Endothelial cell of umbilical vein (primary cell): ENCODE data around the gene PPP1R3F. TPM values are rescaled to one million over a fixed set of nuclear protein-coding genes. Genes with fewer than 3 reads are reported as not detected.

Experiments used
- BruUV-seq: library from RNA; stranded (reverse); fragments of 400-500 nt; replicated peaks from 2 replicates; lab custom pipeline; 2021; lab: Mats Ljungman, UMichigan
- CTCF ChIA-PET: fragments of 300-600, 350-600 bp; sonication (Branson Sonifier 250); formaldehyde crosslinking; loops from one replicate; lab custom pipeline; 2021; ENCODE audit warnings: antibody characterized with exemption, inconsistent platforms; lab: Charles Lee
- POLR2A ChIA-PET: fragments of 300-600, 350-600 bp; sonication (Branson Sonifier 250); formaldehyde crosslinking; loops from one replicate; lab custom pipeline; 2021; ENCODE audit warnings: antibody characterized with exemption, inconsistent platforms; lab: Charles Lee
- DNase-seq: peaks from one replicate; pipeline ENCODE4 v3.0.0-alpha.2; 2011; ENCODE audit warnings: low read depth, low spot score
- FAIRE-seq: peaks from 2 replicates; lab custom pipeline; 2011; peaks lifted over from hg19 to GRCh38; lab: Jason Lieb, UNC
- H2AFZ ChIP-seq: 2 replicates; pipeline ENCODE4 v1.6.0; 2012; ENCODE audit warnings: low read depth, low read length, control low read depth, inconsistent platforms
- H3K27ac ChIP-seq: 2 replicates; pipeline ENCODE4 v1.5.1; 2011; ENCODE audit warnings: low read depth, mild to moderate bottlenecking, control low read depth, low read length, moderate library complexity; ENCODE audit not compliant: insufficient read depth
- H3K27me3 ChIP-seq, 2 experiments: 2 replicates each; pipeline versions ENCODE4 v1.6.0 to v1.6.1; 2011; ENCODE audit warnings: low read length in 2 of 2, mixed read lengths in 1 of 2; ENCODE audit not compliant: control insufficient read depth in 2 of 2, insufficient read depth in 2 of 2
- H3K36me3 ChIP-seq, 2 experiments: 2 replicates in 1 of 2; 3 replicates in 1 of 2; pipeline ENCODE4 v1.5.1; 2011; ENCODE audit warnings: low read length in 2 of 2, mild to moderate bottlenecking in 1 of 2, moderate library complexity in 1 of 2; ENCODE audit not compliant: control insufficient read depth in 2 of 2, insufficient read depth in 2 of 2; ENCODE audit errors: extremely low read depth in 1 of 2
- H3K4me1 ChIP-seq: 3 replicates; pipeline ENCODE4 v1.5.1; 2011; ENCODE audit warnings: mild to moderate bottlenecking, low read length; ENCODE audit not compliant: control insufficient read depth, insufficient read depth; ENCODE audit errors: extremely low read depth
- H3K4me2 ChIP-seq: 2 replicates; pipeline ENCODE4 v1.6.1; 2011; ENCODE audit warnings: low read length, control low read depth, mixed read lengths; ENCODE audit not compliant: insufficient read depth
- H3K4me3 ChIP-seq, 3 experiments: fragments of 200-600 bp in 1 of 3; sonication (generic), shearing (Covaris generic) in 1 of 3; replicated peaks in 1 of 3; 2 replicates each; pipeline ENCODE4 v1.5.1; 2011 to 2016; ENCODE audit warnings: control low read depth in 3 of 3, low read length in 3 of 3, mild to moderate bottlenecking in 2 of 3, inconsistent platforms in 1 of 3, low read depth in 1 of 3, moderate library complexity in 1 of 3; ENCODE audit not compliant: insufficient read depth in 1 of 3
- H3K79me2 ChIP-seq: 2 replicates; pipeline ENCODE4 v1.6.0; 2012; ENCODE audit warnings: low read length, inconsistent platforms; ENCODE audit not compliant: control insufficient read depth, insufficient read depth
- H3K9ac ChIP-seq: replicated peaks from 2 replicates; pipeline ENCODE3; 2011; ENCODE audit warnings: low read length, control low read depth; ENCODE audit not compliant: insufficient read depth; ENCODE audit errors: extremely low read depth
- H3K9me1 ChIP-seq: replicated peaks from 3 replicates; pipeline ENCODE4 v1.6.0; 2011; ENCODE audit warnings: mild to moderate bottlenecking, low read length; ENCODE audit not compliant: control insufficient read depth, insufficient read depth; ENCODE audit errors: extremely low read depth
- H3K9me3 ChIP-seq: replicated peaks from 2 replicates; pipeline ENCODE4 v1.5.1; 2012; ENCODE audit warnings: low read length, inconsistent platforms; ENCODE audit not compliant: control insufficient read depth, insufficient read depth
- H4K20me1 ChIP-seq: replicated peaks from 2 replicates; pipeline ENCODE3; 2011; ENCODE audit warnings: mild to moderate bottlenecking, low read length; ENCODE audit not compliant: control insufficient read depth, insufficient read depth; ENCODE audit errors: extremely low read depth
- CTCF ChIP-seq, 2 donors: IDR thresholded peaks; 1 replicate in 1 of 2; 2 replicates in 1 of 2; pipeline ENCODE4 v1.5.1; 2011; ENCODE audit warnings: low read length in 2 of 2, mild to moderate bottlenecking in 2 of 2, moderate library complexity in 2 of 2, control low read depth in 1 of 2, inconsistent platforms in 1 of 2, low read depth in 1 of 2; ENCODE audit not compliant: insufficient read depth in 1 of 2; ENCODE audit errors: extremely low read depth in 1 of 2
- EZH2 ChIP-seq: IDR thresholded peaks from 2 replicates; pipeline ENCODE4 v1.6.1; 2012; ENCODE audit warnings: borderline replicate concordance, low read depth, mild to moderate bottlenecking, moderate library complexity, low read length, inconsistent platforms; ENCODE audit not compliant: severe bottlenecking
- FOS ChIP-seq: IDR thresholded peaks from 2 replicates; pipeline ENCODE4 v1.6.1; 2011; ENCODE audit warnings: mild to moderate bottlenecking, low read length, moderate library complexity, borderline replicate concordance; ENCODE audit not compliant: insufficient read depth
- GATA2 ChIP-seq: IDR thresholded peaks from 2 replicates; pipeline ENCODE4 v1.7.0; 2011; ENCODE audit warnings: low read depth, mild to moderate bottlenecking, moderate library complexity, mixed read lengths, low read length; ENCODE audit not compliant: insufficient read length, insufficient read depth
- JUN ChIP-seq: IDR thresholded peaks from 2 replicates; pipeline ENCODE4 v1.6.1; 2011; ENCODE audit warnings: borderline replicate concordance, low read depth; ENCODE audit not compliant: insufficient read length, insufficient read depth
- MAX ChIP-seq: IDR thresholded peaks from 2 replicates; pipeline ENCODE4 v1.6.1; 2011; ENCODE audit not compliant: insufficient read depth, insufficient read length
- MYC ChIP-seq: IDR thresholded peaks from one replicate; pipeline ENCODE4 v1.6.1; 2011; ENCODE audit warnings: mild to moderate bottlenecking, low read depth, low read length
- POLR2A ChIP-seq: IDR thresholded peaks from 2 replicates; pipeline ENCODE4 v1.6.1; 2012; ENCODE audit warnings: low read depth, mild to moderate bottlenecking, control low read depth, low read length
- POLR2AphosphoS5 ChIP-seq: IDR thresholded peaks from 2 replicates; pipeline ENCODE4 v1.6.1; 2012; ENCODE audit warnings: low read depth, mild to moderate bottlenecking, control low read depth, low read length, moderate library complexity; ENCODE audit not compliant: insufficient read depth
- dilution Hi-C: fragments of 300-500 bp; cut with MboI; formaldehyde crosslinking; loops from one replicate; pipeline ENCODE4 v1.15.0; 2019; ENCODE audit warnings: low sequenced_read_pairs; ENCODE audit not compliant: extremely low pct_ligation_motif_present
- intact Hi-C: fragments of 100-400 bp; cut with micrococcal nuclease; formaldehyde crosslinking; loops from one replicate; pipeline ENCODE4 v1.10.0; 2022
- polyA plus RNA-seq, 4 experiments: library from polyadenylated mRNA; depleted of rRNA in 3 of 4; stranded (reverse) in 3 of 4; unstranded in 1 of 4; fragments of >200 nt; gene quantifications; 2 replicates each; pipeline versions ENCODE4 v1.2.1 to v1.2.3, GENCODE V29; 2011 to 2012; ENCODE audit warnings: missing spikeins in 1 of 4
- total RNA-seq: library from RNA; stranded (reverse); gene quantifications from 2 replicates; pipeline ENCODE4 v1.2.3, GENCODE V29; 2021

Gene PPP1R3F
- total and polyA plus RNA-seq, 2 donors (not counting 3 experiments of a cell fraction or from before 2014, with no cell fraction given) = 1.5 to 2.5 TPM

GRCh38 chrX:49231333-49232000 lies 38.1 kb upstream of the PPP1R3F start:
- FAIRE-seq (no peak), DNase-seq (no peak)
- H3K4me2 ChIP-seq = no peak overlapping the region
- no TSS peak for BruUV-seq
- H3K9ac ChIP-seq = no peak overlapping the region
- no peaks in the 10 kb centered on the region for H4K20me1 ChIP-seq
- ChIA-PET CTCF (no interaction called here), POLR2A (no interaction called here)
- intact Hi-C loops = no loop called here
- H3K27ac ChIP-seq = no peak overlapping the region
- no peaks in the 10 kb centered on the region for H3K9me3 ChIP-seq
- no peaks in the 10 kb centered on the region for H3K79me2 ChIP-seq
- no peak overlapping the region for H2AFZ ChIP-seq
- H3K36me3 ChIP-seq = no peaks in the 10 kb centered on the region
- no peaks in the 10 kb centered on the region for H3K27me3 ChIP-seq
- peaks cover 2% of the 10 kb centered on the region for H3K4me1 ChIP-seq
- H3K9me1 ChIP-seq = no peaks in the 10 kb centered on the region
- TF ChIP-seq FOS (no peak), POLR2AphosphoS5 (no peak), MYC (no peak), CTCF (IDR thresholded peaks at IDR 0.05; ENCODE audit: extremely low read depth in 1 of 2, insufficient read depth in 1 of 2, low read depth in 1 of 2, low read length in 2 of 2) (no peak), POLR2A (no peak), MAX (no peak), JUN (no peak), GATA2 (no peak), EZH2 (no peak)
- no peak overlapping the region for H3K4me3 ChIP-seq
- dilution Hi-C loops = no loop called here
